Measurements from ENCODE around the gene POLR1E. TPM values are rescaled to one million over a fixed set of nuclear protein-coding genes. Genes with fewer than 3 reads are reported as not detected.

POLR1E gene
- total RNA-seq, result 23.5 and 29.6 TPM in 2 replicates

GRCh38 chr9:37485389-37486255 lies at the start of gene POLR1E:
TSS of gene POLR1E (plus strand) at chr9:37485948. CDS start at chr9:37486048, 100 bp downstream.

GRCh38 chr9:37465249-37466036 lies 20.3 kb upstream of the POLR1E start, which contains the start of gene ZBTB5:
TSS of gene ZBTB5 (minus strand) at chr9:37465450. CDS start at chr9:37442551, 22,899 bp downstream.

Other genes with a start within 250 kb of the POLR1E start
- gene GRHPR, start 63.3 kb upstream of the POLR1E start, total RNA-seq, result 113 and 129 TPM in 2 replicates
- 6.7 and 8.4 TPM in 2 replicates for gene ZBTB5, start 20.5 kb upstream of the POLR1E start, total RNA-seq
- 8.3 and 10.1 TPM in 2 replicates for gene FBXO10, start 90.4 kb downstream of the POLR1E start, total RNA-seq
- 166 and 198 TPM in 2 replicates for gene TOMM5, start 106.6 kb downstream of the POLR1E start, total RNA-seq
- gene FRMPD1, start 165.0 kb downstream of the POLR1E start, total RNA-seq, result not detected in 2 replicates

Measured in endothelial cell of coronary artery (primary cell).